ENCODE measurements around the gene FLVCR2.

DNA sequence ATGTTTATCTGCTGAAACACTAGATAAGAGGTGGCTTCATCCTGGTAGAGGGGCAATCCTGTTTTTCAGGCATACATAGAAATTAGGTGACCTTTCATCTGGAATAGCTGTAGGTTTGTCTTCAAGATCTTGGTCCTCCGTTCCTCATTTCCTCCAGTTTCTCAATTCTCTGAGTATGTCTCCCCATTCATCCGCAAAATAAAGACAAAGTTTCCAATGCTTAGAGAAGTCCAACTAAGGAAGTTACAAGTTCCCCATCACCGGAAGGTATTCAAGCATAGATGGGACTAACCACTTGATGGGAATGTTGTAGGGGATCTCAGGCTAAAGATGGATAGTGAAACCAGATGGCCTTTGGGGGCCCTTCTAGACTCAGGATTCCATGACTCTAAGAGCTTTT lies 48.0 kb downstream of the FLVCR2 start:
- TF ChIP-seq, protein P1, sequence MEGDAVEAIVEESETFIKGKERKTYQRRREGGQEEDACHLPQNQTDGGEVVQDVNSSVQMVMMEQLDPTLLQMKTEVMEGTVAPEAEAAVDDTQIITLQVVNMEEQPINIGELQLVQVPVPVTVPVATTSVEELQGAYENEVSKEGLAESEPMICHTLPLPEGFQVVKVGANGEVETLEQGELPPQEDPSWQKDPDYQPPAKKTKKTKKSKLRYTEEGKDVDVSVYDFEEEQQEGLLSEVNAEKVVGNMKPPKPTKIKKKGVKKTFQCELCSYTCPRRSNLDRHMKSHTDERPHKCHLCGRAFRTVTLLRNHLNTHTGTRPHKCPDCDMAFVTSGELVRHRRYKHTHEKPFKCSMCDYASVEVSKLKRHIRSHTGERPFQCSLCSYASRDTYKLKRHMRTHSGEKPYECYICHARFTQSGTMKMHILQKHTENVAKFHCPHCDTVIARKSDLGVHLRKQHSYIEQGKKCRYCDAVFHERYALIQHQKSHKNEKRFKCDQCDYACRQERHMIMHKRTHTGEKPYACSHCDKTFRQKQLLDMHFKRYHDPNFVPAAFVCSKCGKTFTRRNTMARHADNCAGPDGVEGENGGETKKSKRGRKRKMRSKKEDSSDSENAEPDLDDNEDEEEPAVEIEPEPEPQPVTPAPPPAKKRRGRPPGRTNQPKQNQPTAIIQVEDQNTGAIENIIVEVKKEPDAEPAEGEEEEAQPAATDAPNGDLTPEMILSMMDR (IDR thresholded peaks at IDR 0.05; ENCODE audit: insufficient read depth, low read length), result no peak
- TF ChIP-seq POLR2AphosphoS5 (IDR thresholded peaks at IDR 0.05; ENCODE audit: low read depth) (no peak), REST (IDR thresholded peaks at IDR 0.05; ENCODE audit: insufficient replicate concordance, low read depth) (no peak), GABPA (IDR thresholded peaks at IDR 0.05; ENCODE audit: low read depth) (no peak), SPI1 (IDR thresholded peaks at IDR 0.05; ENCODE audit: borderline replicate concordance, low read depth) (no peak)

All from HL-60 (cell line).